IMR-90 (cell line): ENCODE data around the gene CENPP. TPM values are rescaled to one million over a fixed set of nuclear protein-coding genes. Genes with fewer than 3 reads are reported as not detected.

Experiments used
- ATAC-seq: fragments of 200-7000 bp; cut with Tn5 transposase; 2 replicates; pipeline ENCODE4 v1.9.1; 2020; ENCODE audit warnings: low read depth, mild to moderate bottlenecking, moderate library complexity
- BruUV-seq: library from RNA; stranded (reverse); fragments of 400-500 nt; replicated peaks from 2 replicates; lab custom pipeline; 2021; lab: Mats Ljungman, UMichigan
- CTCF ChIA-PET: fragments of 300-600 bp; formaldehyde crosslinking; extraction: SDS; loops from one replicate; lab custom pipeline; 2021; ENCODE audit warnings: antibody characterized with exemption; lab: Yijun Ruan, JAX
- POLR2A ChIA-PET: fragments of 300-600 bp; sonication (Branson Sonifier 250); formaldehyde crosslinking; loops from one replicate; lab custom pipeline; 2022; ENCODE audit warnings: antibody characterized with exemption; ENCODE audit not compliant: unreplicated experiment; lab: Charles Lee
- DNase-seq: peaks from one replicate; pipeline ENCODE4 v3.0.0; 2013
- H2AFZ ChIP-seq: replicated peaks from 2 replicates; pipeline ENCODE3; 2013; ENCODE audit warnings: low read length, mild to moderate bottlenecking; ENCODE audit not compliant: poor library complexity
- H2AK5ac ChIP-seq: 2 replicates; pipeline ENCODE4 v1.6.1; 2013; ENCODE audit warnings: low read depth, low read length, inconsistent platforms
- H2AK9ac ChIP-seq: replicated peaks from 2 replicates; pipeline ENCODE3; 2013; ENCODE audit warnings: mild to moderate bottlenecking, low read depth, low read length, moderate library complexity; ENCODE audit not compliant: poor library complexity
- H2BK120ac ChIP-seq: 2 replicates; pipeline ENCODE4 v1.6.1; 2013; ENCODE audit warnings: low read depth, low read length, inconsistent platforms
- H2BK15ac ChIP-seq: 3 replicates; pipeline ENCODE4 v1.6.1; 2013; ENCODE audit warnings: low read depth, low read length, inconsistent platforms
- H2BK20ac ChIP-seq: 2 replicates; pipeline ENCODE4 v1.6.1; 2013; ENCODE audit warnings: low read depth, mild to moderate bottlenecking, inconsistent platforms, low read length, moderate library complexity
- H2BK5ac ChIP-seq: 2 replicates; pipeline ENCODE4 v1.6.1; 2013; ENCODE audit warnings: mild to moderate bottlenecking, low read depth, low read length, inconsistent platforms; ENCODE audit not compliant: poor library complexity, severe bottlenecking
- H3K14ac ChIP-seq: replicated peaks from 2 replicates; pipeline ENCODE4 v1.6.1; 2013; ENCODE audit warnings: low read depth, low read length, inconsistent platforms
- H3K18ac ChIP-seq: 2 replicates; pipeline ENCODE4 v1.6.1; 2013; ENCODE audit warnings: low read depth, low read length, control low read depth
- H3K23ac ChIP-seq: 2 replicates; pipeline ENCODE4 v1.6.1; 2013; ENCODE audit warnings: low read depth, low read length, inconsistent platforms
- H3K27ac ChIP-seq: 2 replicates; pipeline ENCODE4 v1.5.1; 2013; ENCODE audit warnings: mild to moderate bottlenecking, control low read depth, low read length; ENCODE audit not compliant: insufficient read depth
- H3K27me3 ChIP-seq: 2 replicates; pipeline ENCODE4 v1.6.1; 2013; ENCODE audit warnings: low read length; ENCODE audit not compliant: control insufficient read depth, insufficient read depth
- H3K36me3 ChIP-seq: 2 replicates; pipeline ENCODE4 v1.6.1; 2013; ENCODE audit warnings: low read length, mixed read lengths; ENCODE audit not compliant: control insufficient read depth, insufficient read depth
- H3K4ac ChIP-seq: 2 replicates; pipeline ENCODE4 v1.6.1; 2013; ENCODE audit warnings: low read depth, low read length, inconsistent platforms
- H3K4me1 ChIP-seq: 2 replicates; pipeline ENCODE4 v1.6.1; 2013; ENCODE audit warnings: low read length, mixed read lengths; ENCODE audit not compliant: control insufficient read depth, insufficient read depth
- H3K4me2 ChIP-seq: 2 replicates; pipeline ENCODE4 v1.6.1; 2013; ENCODE audit warnings: low read depth, mild to moderate bottlenecking, control low read depth, low read length, moderate library complexity
- H3K4me3 ChIP-seq: 2 replicates; pipeline ENCODE4 v1.5.1; 2013; ENCODE audit warnings: low read depth, mild to moderate bottlenecking, control low read depth, low read length, moderate library complexity; ENCODE audit not compliant: insufficient read depth
- H3K56ac ChIP-seq: 2 replicates; pipeline ENCODE4 v1.6.1; 2013; ENCODE audit warnings: low read length, inconsistent platforms; ENCODE audit not compliant: insufficient read depth; ENCODE audit errors: extremely low read depth
- H3K79me1 ChIP-seq, 2 experiments: 2 replicates each; pipeline ENCODE4 v1.6.1; 2013; ENCODE audit warnings: low read length in 2 of 2, inconsistent platforms in 1 of 2, low read depth in 1 of 2
- H3K9ac ChIP-seq: 2 replicates; pipeline ENCODE4 v1.6.1; 2013; ENCODE audit warnings: low read depth, low read length, control low read depth
- H3K9me1 ChIP-seq: 2 replicates; pipeline ENCODE4 v1.6.1; 2013; ENCODE audit warnings: low read length, inconsistent platforms; ENCODE audit not compliant: insufficient read depth
- H3K9me3 ChIP-seq: 2 replicates; pipeline ENCODE4 v1.6.1; 2013; ENCODE audit warnings: low read length; ENCODE audit not compliant: control insufficient read depth, insufficient read depth
- H4K20me1 ChIP-seq: 2 replicates; pipeline ENCODE4 v1.6.1; 2013; ENCODE audit warnings: low read length, inconsistent platforms; ENCODE audit not compliant: insufficient read depth
- H4K5ac ChIP-seq: 2 replicates; pipeline ENCODE4 v1.6.1; 2013; ENCODE audit warnings: mild to moderate bottlenecking, low read depth, low read length, control low read depth
- H4K8ac ChIP-seq, 2 experiments: 2 replicates each; pipeline ENCODE4 v1.6.1; 2013; ENCODE audit warnings: low read depth in 2 of 2, low read length in 2 of 2, control low read depth in 1 of 2, inconsistent platforms in 1 of 2
- H4K91ac ChIP-seq: 2 replicates; pipeline ENCODE4 v1.6.1; 2013; ENCODE audit warnings: low read depth, low read length, inconsistent platforms; ENCODE audit not compliant: insufficient read depth
- BHLHE40 ChIP-seq: fragments of 150-350 bp; IDR thresholded peaks from 2 replicates; pipeline ENCODE4 v1.6.1; 2016; ENCODE audit warnings: mild to moderate bottlenecking, low read depth, low read length
- CEBPB ChIP-seq: IDR thresholded peaks from 2 replicates; pipeline ENCODE4 v1.6.1; 2012; ENCODE audit warnings: low read depth, low read length, improper control_type of control experiment
- FOS ChIP-seq: fragments of 150-350 bp; IDR thresholded peaks from 2 replicates; pipeline ENCODE4 v1.6.1; 2016; ENCODE audit warnings: low read depth, low read length
- MAZ ChIP-seq: IDR thresholded peaks from 2 replicates; pipeline ENCODE4 v1.6.1; 2012; ENCODE audit warnings: low read depth, mild to moderate bottlenecking, low read length, improper control_type of control experiment, moderate library complexity, borderline replicate concordance
- SMC3 ChIP-seq: fragments of 150-350 bp; IDR thresholded peaks from 2 replicates; pipeline ENCODE4 v1.6.1; 2016; ENCODE audit warnings: low read depth, mild to moderate bottlenecking, antibody characterized with exemption, low read length, moderate library complexity
- WGBS, 2 experiments: methylation state at CpG; one replicate each; pipeline versions ENCODE4 v1.1.5 to v1.1.7; 2013; ENCODE audit warnings: missing lambda C conversion rate in 2 of 2; ENCODE audit not compliant: insufficient read length in 1 of 2; ENCODE audit errors: extremely low coverage in 2 of 2; 5-methylcytosine and 5-hydroxymethylcytosine counted together
- dilution Hi-C: fragments of 300-500 bp; cut with HindIII; formaldehyde crosslinking; loops from one replicate; pipeline ENCODE4 v1.14.3; 2018; ENCODE audit warnings: low sequenced_read_pairs; ENCODE audit not compliant: unreplicated experiment
- in situ Hi-C: fragments of 300-500 bp; cut with MboI; formaldehyde crosslinking; loops from 3 replicates; pipeline ENCODE4 v1.14.3; 2019; ENCODE audit warnings: low sequenced_read_pairs, inconsistent platforms, mixed read lengths
- intact Hi-C: fragments of 100-400 bp; cut with micrococcal nuclease; formaldehyde crosslinking; loops from 2 replicates; pipeline ENCODE4 v1.10.0; 2022
- polyA plus RNA-seq, 3 experiments: library from polyadenylated mRNA; depleted of rRNA; stranded (reverse); fragments of >200 nt; gene quantifications; 2 replicates each; pipeline ENCODE4 v1.2.3, GENCODE V29; 2012; ENCODE audit warnings: low replicate concordance in 1 of 3
- total RNA-seq: library from RNA; depleted of rRNA; stranded (reverse); fragments of >200 nt; gene quantifications from 2 replicates; pipeline ENCODE4 v1.2.3, GENCODE V29; 2012
- TF ChIP-seq, protein P1 (sequence below): fragments of 150-350 bp; IDR thresholded peaks from 2 replicates; pipeline ENCODE4 v1.6.1; 2016; ENCODE audit warnings: low read depth, mild to moderate bottlenecking, low read length, moderate library complexity, borderline replicate concordance

CENPP gene
- total and polyA plus RNA-seq, 2 of the 4 experiments (the other 2 are of a cell fraction), result 1.4 to 2.0 TPM

DNA sequence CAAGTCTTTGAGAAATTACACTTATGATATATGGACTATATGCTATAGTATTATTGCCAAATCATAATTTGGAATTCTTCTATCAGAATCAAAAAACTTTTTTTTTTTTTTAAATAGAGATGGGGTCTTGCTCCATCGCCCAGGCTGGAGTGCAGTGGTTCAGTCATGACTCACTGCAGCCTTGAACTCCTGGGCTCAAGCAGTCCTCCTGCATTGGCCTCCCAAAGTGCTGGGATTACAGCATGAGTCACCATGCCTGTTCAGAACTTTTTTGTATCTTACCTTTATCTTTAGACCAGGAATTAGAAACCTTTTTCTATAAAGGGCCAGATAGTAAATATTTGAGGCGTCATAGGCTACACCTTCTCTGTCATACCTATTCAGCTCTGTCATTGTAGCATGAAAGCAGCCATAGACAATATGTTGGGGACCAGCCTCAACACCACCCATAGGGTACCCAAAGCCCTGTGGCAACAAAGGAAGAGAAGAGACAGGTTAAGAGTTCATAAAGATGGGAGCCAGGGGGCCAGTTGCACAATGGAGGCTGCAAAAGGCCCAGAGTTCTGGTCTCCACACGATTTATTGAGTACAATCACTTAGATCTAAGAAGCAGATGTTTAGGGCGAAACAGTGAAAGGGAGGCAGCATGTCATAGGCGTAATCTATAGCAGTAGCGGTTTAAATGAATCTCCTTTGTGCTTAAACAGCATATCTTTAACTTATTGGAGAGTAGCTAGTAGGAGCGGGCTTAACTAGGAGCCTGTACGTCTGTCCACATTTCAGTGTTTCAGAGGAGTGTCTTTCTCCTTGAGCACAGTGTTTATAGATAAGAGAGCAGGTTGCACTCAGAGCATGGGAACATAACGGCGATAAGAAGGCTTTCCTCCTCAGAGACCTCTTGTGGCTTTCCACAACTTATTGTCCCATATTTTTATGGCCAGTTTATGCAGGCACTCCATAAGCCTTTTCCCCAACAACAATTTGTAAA is 197.5 kb downstream of the CENPP start:
- H3K4ac ChIP-seq, result no peak overlapping the region
- no peak overlapping the region for H4K5ac ChIP-seq
- H2BK15ac ChIP-seq, result no peak overlapping the region
- H3K9ac ChIP-seq, result no peak overlapping the region
- POLR2A ChIA-PET, result no interaction called here
- no peak overlapping the region for H3K27ac ChIP-seq
- dilution Hi-C loops, result no loop called here
- no peaks in the 10 kb centered on the region for H3K27me3 ChIP-seq
- H2AFZ ChIP-seq, result no peak overlapping the region
- no peak overlapping the region for H3K4me3 ChIP-seq
- H2AK5ac ChIP-seq, result no peak overlapping the region
- no peaks in the 10 kb centered on the region for H3K36me3 ChIP-seq
- no peak overlapping the region for H2BK5ac ChIP-seq
- no peak overlapping the region for H2AK9ac ChIP-seq
- no peak overlapping the region for H3K56ac ChIP-seq
- intact Hi-C loops, result no loop called here
- no peaks in the 10 kb centered on the region for H3K9me3 ChIP-seq
- no TSS peak for BruUV-seq
- WGBS, 2 experiments, result 78% methylated on average over 5 of the region's 10 CpGs; no CpG with 5 or more reads in 1 of the 2 experiments
- in situ Hi-C loops, result no loop called here
- H4K91ac ChIP-seq, result no peak overlapping the region
- H3K4me1 ChIP-seq, result no peaks in the 10 kb centered on the region
- no peak for DNase-seq
- H3K79me1 ChIP-seq, result no peaks in the 10 kb centered on the region
- no peak overlapping the region for H4K8ac ChIP-seq
- H2BK20ac ChIP-seq, result no peak overlapping the region
- CTCF ChIA-PET, result no interaction called here
- no peaks in the 10 kb centered on the region; the same call in 1 of the 2 replicates for H3K9me1 ChIP-seq
- no peak overlapping the region for H3K18ac ChIP-seq
- ATAC-seq, result no peak
- H3K23ac ChIP-seq, result no peak overlapping the region
- H4K20me1 ChIP-seq, result no peaks in the 10 kb centered on the region
- no peak overlapping the region for H2BK120ac ChIP-seq
- H3K4me2 ChIP-seq, result no peak overlapping the region
- TF ChIP-seq SMC3 (no peak), MAZ (no peak), FOS (no peak), CEBPB (no peak), BHLHE40 (no peak)
- TF ChIP-seq, protein P1, sequence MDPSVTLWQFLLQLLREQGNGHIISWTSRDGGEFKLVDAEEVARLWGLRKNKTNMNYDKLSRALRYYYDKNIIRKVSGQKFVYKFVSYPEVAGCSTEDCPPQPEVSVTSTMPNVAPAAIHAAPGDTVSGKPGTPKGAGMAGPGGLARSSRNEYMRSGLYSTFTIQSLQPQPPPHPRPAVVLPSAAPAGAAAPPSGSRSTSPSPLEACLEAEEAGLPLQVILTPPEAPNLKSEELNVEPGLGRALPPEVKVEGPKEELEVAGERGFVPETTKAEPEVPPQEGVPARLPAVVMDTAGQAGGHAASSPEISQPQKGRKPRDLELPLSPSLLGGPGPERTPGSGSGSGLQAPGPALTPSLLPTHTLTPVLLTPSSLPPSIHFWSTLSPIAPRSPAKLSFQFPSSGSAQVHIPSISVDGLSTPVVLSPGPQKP, result no peak
- no peak overlapping the region for H3K14ac ChIP-seq
